GM12878 (cell line): ENCODE measurements around the gene LKAAEAR1. TPM values are rescaled to one million over a fixed set of nuclear protein-coding genes. Genes with fewer than 3 reads are reported as not detected.

Experiments
- BCL3 ChIP-seq: IDR thresholded peaks from 2 replicates; pipeline ENCODE4 v1.6.1; 2011; ENCODE audit warnings: borderline replicate concordance, low read depth, mild to moderate bottlenecking, moderate library complexity, low read length; ENCODE audit not compliant: insufficient read depth, poor library complexity, severe bottlenecking
- BCLAF1 ChIP-seq: fragments of 450-650 bp; IDR thresholded peaks from 2 replicates; pipeline ENCODE4 v1.6.1; 2017; ENCODE audit warnings: antibody characterized with exemption, mild to moderate bottlenecking, moderate library complexity
- CBFB ChIP-seq: IDR thresholded peaks from 2 replicates; pipeline ENCODE4 v1.6.1; 2016; ENCODE audit warnings: antibody characterized with exemption, low read depth
- CEBPZ ChIP-seq: fragments of 150-350 bp; IDR thresholded peaks from 2 replicates; pipeline ENCODE4 v1.6.1; 2016; ENCODE audit warnings: low read depth, low read length
- CHD4 ChIP-seq: fragments of 200-600 bp; sonication (generic); IDR thresholded peaks from 2 replicates; pipeline ENCODE4 v1.6.1; 2016; ENCODE audit warnings: mild to moderate bottlenecking
- CREM ChIP-seq: IDR thresholded peaks from 2 replicates; pipeline ENCODE4 v1.6.1; 2014; ENCODE audit warnings: antibody characterized with exemption, low read depth
- ELK1 ChIP-seq: IDR thresholded peaks from 2 replicates; pipeline ENCODE4 v1.6.1; 2012; ENCODE audit warnings: low read depth, low read length, improper control_type of control experiment
- ESRRA ChIP-seq: IDR thresholded peaks from 2 replicates; pipeline ENCODE4 v1.6.1; 2012; ENCODE audit warnings: mild to moderate bottlenecking, low read length, improper control_type of control experiment
- ETV6 ChIP-seq, 2 experiments: fragments of 450-650 bp in 1 of 2; IDR thresholded peaks in 1 of 2; conservative IDR thresholded peaks in 1 of 2; 2 replicates each; pipeline ENCODE4 v1.6.1; 2014; ENCODE audit warnings: antibody characterized with exemption in 1 of 2, borderline replicate concordance in 1 of 2, low read depth in 1 of 2, mild to moderate bottlenecking in 1 of 2, moderate library complexity in 1 of 2
- KAT2A ChIP-seq: conservative IDR thresholded peaks from 2 replicates; pipeline ENCODE4 v1.6.1; 2011; ENCODE audit warnings: low read depth, low read length; ENCODE audit not compliant: control insufficient read depth
- LARP7 ChIP-seq: fragments of 450-650 bp; IDR thresholded peaks from 2 replicates; pipeline ENCODE4 v1.6.1; 2017; ENCODE audit warnings: mild to moderate bottlenecking
- MEF2A ChIP-seq: IDR thresholded peaks from 2 replicates; pipeline ENCODE4 v1.6.1; 2011; ENCODE audit warnings: low read depth, mild to moderate bottlenecking, low read length, moderate library complexity; ENCODE audit not compliant: insufficient read depth
- MEF2B ChIP-seq: fragments of 450-650 bp; IDR thresholded peaks from 2 replicates; pipeline ENCODE4 v1.6.1; 2018; ENCODE audit warnings: mild to moderate bottlenecking, moderate library complexity; ENCODE audit not compliant: partially characterized antibody, poor library complexity, severe bottlenecking
- MTA2 ChIP-seq: fragments of 450-650 bp; IDR thresholded peaks from 2 replicates; pipeline ENCODE4 v1.6.1; 2016; ENCODE audit warnings: low read depth, mild to moderate bottlenecking, moderate library complexity
- MXI1 ChIP-seq: fragments of 150-350 bp; IDR thresholded peaks from 2 replicates; pipeline ENCODE4 v1.6.1; 2011; ENCODE audit warnings: low read depth, mild to moderate bottlenecking, inconsistent platforms, low read length, improper control_type of control experiment
- MYB ChIP-seq: fragments of 150-350 bp; IDR thresholded peaks from 2 replicates; pipeline ENCODE4 v1.6.1; 2014; ENCODE audit warnings: mild to moderate bottlenecking, low read depth, low read length, borderline replicate concordance
- NRF1 ChIP-seq: conservative IDR thresholded peaks from 2 replicates; pipeline ENCODE4 v1.6.1; 2011; ENCODE audit warnings: mild to moderate bottlenecking, low read depth, low read length, improper control_type of control experiment
- RBBP5 ChIP-seq: fragments of 200-600 bp; sonication (generic); conservative IDR thresholded peaks from 2 replicates; pipeline ENCODE4 v1.6.1; 2016
- SRF ChIP-seq, 2 experiments: IDR thresholded peaks; 2 replicates each; pipeline ENCODE4 v1.6.1; 2011; ENCODE audit warnings: low read depth in 2 of 2, low read length in 2 of 2, mild to moderate bottlenecking in 1 of 2, moderate library complexity in 1 of 2
- STAT1 ChIP-seq: fragments of 450-650 bp; conservative IDR thresholded peaks from 2 replicates; pipeline ENCODE4 v1.6.1; 2014; ENCODE audit warnings: antibody characterized with exemption, mild to moderate bottlenecking
- TAF1 ChIP-seq: IDR thresholded peaks from 2 replicates; pipeline ENCODE4 v1.6.1; 2011; ENCODE audit warnings: mild to moderate bottlenecking, low read depth, low read length, borderline replicate concordance
- ZBED1 ChIP-seq: IDR thresholded peaks from 2 replicates; pipeline ENCODE4 v1.6.1; 2016; ENCODE audit warnings: borderline replicate concordance
- ZNF24 ChIP-seq: fragments of 450-650 bp; IDR thresholded peaks from 2 replicates; pipeline ENCODE4 v1.6.1; 2017; ENCODE audit warnings: antibody characterized with exemption, mild to moderate bottlenecking
- polyA plus RNA-seq, 11 experiments: library from polyadenylated mRNA; depleted of rRNA in 4 of 11; unstranded in 6 of 11; stranded (reverse) in 5 of 11; fragments of >200 nt; fragmentation: Nextera tagmentation in 4 of 11; fragmentation: Illumina TruSeq in 1 of 11; extraction: Ambion mirVana in 4 of 11; extraction: Trizol in 1 of 11; gene quantifications; 1 replicate in 1 of 11; 2 replicates in 10 of 11; pipeline versions ENCODE4 v1.2.1 to v1.2.3, GENCODE V29; 2011 to 2016; ENCODE audit warnings: inconsistent platforms in 2 of 11, missing spikeins in 2 of 11, low read depth in 1 of 11
- total RNA-seq, 4 experiments: library from RNA; depleted of rRNA in 3 of 4; stranded (reverse); fragments of >200 nt in 3 of 4; fragmentation: Illumina TruSeq in 1 of 4; extraction: Trizol in 1 of 4; gene quantifications; 2 replicates each; pipeline versions ENCODE4 v1.2.1 to v1.2.3, GENCODE V29; 2013 to 2021

LKAAEAR1 gene
- total and polyA plus RNA-seq, 10 of the 15 experiments (the other 5 are each of a cell fraction or from before 2014, with no cell fraction given): not detected

GRCh38 chr20:64099880-64100565 is 15.8 kb upstream of the LKAAEAR1 start (continued):
- TF ChIP-seq CREM: 0 out of 2 replicates have a peak, but pooled peaks have one; percentile 16
- no peak for TF ChIP-seq ELK1
- no peak for TF ChIP-seq ZBED1
- peak; percentile 80 for TF ChIP-seq MEF2B
- no peak for TF ChIP-seq ESRRA
- no peak for TF ChIP-seq STAT1
- TF ChIP-seq ETV6 (conservative IDR thresholded peaks at IDR 0.05 in 1 of 2, IDR thresholded peaks at IDR 0.05 in 1 of 2; ENCODE audit: borderline replicate concordance in 1 of 2, low read depth in 1 of 2): no peak
- TF ChIP-seq KAT2A: no peak
- TF ChIP-seq BCLAF1: no peak
- no peak for TF ChIP-seq ZNF24
- TF ChIP-seq CEBPZ: no peak
- peak; percentile 53; the same call in 1 of the 2 replicates for TF ChIP-seq MTA2
- TF ChIP-seq TAF1: no peak
- TF ChIP-seq LARP7: no peak
- TF ChIP-seq CHD4: no peak
- TF ChIP-seq SRF (IDR thresholded peaks at IDR 0.05; ENCODE audit: low read depth in 2 of 2, low read length in 2 of 2): no peak
- TF ChIP-seq MEF2A: no peak
- no peak for TF ChIP-seq NRF1
- TF ChIP-seq CBFB: no peak
- no peak for TF ChIP-seq RBBP5
- no peak for TF ChIP-seq MXI1
- TF ChIP-seq MYB: no peak
- TF ChIP-seq BCL3: no peak
